Mesenchymal stem cell (in vitro differentiated cells and primary cell): ENCODE results near the gene ZNF428. TPM values are rescaled to one million over a fixed set of nuclear protein-coding genes. Genes with fewer than 3 reads are reported as not detected.

Experiments used
- small RNA-seq: library from polyadenylated mRNA; stranded (forward); fragments of <200 nt; extraction: miRNeasy Mini kit (QIAGEN cat#:217004); gene quantifications from one replicate; pipeline ENCODE3, GENCODE V24; 2013; ENCODE audit warnings: low read depth

The ZNF428 gene

Small RNAs within 50 kb of the gene (small RNA-seq; reads per million reads assigned to genes)
- not detected for gene RN7SL368P
